Germinal center (tissue), 1 donor: ENCODE results near the gene ATAD3C.
A peak's percentile ranks its signal among the peaks of the same experiment; 100 is the strongest.
"Not testable (repeated sequence)": the region's sequence is repeated elsewhere in the genome, so short reads cannot be mapped to it uniquely, and the experiment has no call there.

Source experiments
- DNase-seq: peaks from one replicate; pipeline ENCODE4 v3.0.0; 2012; ENCODE audit warnings: mixed read lengths, low spot score

Gene ATAD3C

DNA sequence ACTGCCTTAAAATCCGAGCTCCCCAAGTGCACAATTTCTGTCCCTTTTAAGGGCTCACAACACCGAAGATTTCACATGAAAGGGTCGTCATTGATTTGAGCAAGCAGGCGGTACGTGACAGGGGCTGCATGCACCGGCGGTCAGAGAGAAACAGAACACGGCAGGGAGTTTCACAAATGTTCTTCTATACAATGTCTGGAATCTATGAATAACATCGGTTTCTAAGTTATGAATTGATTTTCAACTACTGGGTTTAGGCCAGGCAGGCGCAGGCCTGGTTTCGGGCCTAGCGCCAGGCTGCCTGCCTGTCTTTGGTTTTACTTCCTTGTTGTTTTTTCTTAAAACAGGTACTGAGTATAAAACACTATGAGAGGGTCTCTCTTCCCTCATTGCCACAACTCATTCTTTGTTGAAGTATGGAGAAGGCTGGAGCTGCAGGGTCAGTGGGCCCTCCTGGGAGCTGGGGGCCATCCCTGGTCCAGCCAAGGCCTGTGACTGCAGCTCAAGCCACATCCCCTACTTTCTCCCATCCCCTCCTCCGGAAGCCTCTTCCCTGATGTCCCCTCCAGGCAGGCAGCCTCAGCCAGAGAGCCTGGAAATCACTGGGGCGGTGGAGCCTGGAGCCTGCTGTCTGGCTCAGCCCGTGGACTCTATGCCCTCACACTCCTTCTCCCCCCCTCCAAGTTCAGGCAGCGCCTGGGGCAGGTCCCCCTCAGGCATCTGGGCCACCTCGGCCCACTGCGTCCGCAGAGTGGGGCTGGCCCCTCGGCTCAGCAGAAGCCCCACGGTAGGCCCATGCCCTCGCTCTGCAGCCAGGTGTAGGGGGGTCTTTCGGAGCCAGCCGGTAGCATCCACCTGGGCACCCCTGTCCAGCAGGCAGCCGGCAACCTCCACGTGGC, 30.8 kb upstream of the ATAD3C start:
- DNase-seq, result no peak

DNA sequence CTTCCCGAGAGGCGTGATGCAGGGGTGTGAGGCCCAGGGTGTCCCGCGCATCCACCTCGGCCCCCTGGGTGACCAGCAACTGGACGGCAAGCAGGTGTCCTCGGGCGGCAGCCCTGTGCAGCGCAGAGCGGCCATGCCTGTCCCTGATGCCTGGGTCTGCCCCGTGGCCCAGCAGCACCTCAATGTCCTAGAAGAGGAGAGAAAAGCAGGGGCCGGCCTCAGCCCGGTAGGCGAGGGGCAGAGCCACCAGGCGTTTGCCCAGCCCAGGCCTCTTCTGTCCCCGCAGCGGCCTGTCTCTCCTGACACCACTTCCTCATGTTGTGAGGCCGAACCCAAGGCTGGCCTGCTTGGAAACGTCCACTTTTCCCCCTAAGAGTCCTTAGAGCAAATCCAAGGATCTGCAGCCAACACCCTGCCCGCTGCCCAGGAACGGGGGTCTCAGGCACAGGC, 30.1 kb upstream of the ATAD3C start:
- DNase-seq, result no peak

DNA sequence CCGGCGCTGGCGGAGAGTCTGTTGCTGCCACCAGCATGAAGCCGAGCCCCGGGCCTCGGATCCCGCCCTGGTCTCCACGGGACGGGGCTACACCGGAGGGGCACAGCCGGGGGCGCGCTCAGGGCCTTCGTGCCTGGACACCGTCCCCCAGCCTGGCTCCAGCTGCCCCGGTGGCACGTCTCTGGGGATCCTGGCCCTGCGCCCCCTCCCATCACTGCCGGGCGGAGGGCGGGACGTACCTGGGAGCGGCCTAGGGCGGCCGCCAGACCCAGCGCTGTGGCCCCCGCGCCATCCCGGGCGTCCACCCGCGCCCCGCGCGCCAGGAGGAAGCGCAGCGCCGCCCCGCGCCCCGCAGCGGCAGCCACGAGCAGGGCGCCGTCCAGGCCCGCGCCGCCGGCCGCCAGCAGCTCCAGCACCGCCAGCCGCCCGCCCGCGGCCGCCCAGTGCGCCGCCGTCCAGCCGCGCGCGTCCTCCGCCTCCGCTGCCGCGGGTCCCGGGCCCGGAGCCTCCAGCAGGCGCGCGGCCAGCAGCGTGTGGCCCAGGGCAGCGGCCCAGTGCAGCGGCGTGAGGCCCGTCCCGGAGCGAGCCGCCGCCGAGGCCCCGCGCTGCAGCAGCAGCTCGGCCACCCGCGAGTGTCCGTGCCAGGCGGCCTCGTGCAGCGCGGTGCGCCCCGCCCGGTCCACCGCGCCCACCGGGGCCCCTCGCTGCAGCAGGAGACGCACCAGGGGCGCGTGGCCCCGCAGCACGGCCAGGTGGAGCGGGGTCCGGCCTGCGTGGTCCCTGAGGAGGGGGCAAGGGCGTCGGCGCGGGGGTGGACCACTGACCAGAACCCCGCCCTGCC, 29.5 kb upstream of the ATAD3C start:
- DNase-seq, result peak; percentile 3

DNA sequence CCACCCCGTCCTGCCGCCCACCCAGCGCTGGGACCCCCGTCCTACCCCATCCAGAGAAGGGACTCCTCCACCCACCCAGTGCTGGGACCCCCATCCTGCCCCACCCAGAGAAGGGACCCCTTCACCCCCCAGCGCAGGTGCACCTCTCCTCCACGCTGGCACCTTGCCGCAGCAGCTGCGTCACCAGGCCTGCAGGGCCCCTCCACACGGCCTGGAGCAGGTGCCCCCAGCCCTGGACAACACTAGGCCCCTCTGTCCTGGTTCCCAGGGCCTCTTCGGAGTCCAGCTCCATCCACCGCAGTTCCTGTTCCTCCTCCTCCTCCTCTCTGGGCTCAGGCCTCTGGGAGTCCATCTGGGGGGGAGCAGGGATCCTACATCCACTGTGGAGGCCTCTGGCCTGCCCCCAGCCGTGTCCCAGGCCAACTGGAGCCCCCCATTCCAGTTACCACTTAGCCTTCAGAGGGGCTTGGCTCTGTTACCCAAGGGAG, 28.8 kb upstream of the ATAD3C start:
- no peak for DNase-seq

DNA sequence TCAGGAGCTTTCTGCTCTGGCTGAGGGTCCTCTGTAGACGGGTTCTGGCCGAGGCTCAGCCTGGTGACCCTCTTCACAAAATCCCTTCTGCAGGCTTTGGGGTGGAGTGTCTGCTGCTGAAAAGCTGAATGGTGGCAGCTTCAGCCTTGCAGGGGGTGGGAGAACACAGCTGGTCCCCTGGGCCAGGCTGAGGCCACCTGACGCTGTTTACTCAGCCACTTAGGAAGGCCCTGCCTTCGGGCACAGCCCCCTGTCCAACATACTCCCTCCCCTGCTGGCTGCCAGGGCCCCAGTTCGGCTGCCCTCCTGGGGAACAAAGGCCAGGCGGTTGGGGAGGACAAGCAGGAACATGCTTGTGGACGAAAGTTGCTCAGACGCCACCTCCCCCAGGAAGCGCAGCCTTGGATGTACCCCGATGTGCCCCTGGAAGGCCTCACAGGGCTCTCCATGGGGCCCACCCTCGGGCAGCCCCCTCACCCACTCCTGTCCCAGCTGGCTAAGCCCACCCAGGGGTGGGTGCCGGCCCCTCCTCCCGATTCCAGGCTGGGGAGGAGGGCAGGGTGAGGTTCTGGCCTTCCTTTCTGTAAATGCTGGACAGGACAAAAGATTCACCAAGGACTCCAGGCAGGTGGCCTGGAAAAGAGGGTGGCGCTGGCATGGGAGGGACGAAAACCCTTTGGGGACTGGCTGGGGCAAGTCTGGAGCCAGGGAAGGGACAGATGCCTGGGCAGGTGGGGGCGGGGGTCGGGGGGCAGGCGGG, 28.2 kb upstream of the ATAD3C start, which contains the start of gene ANKRD65:
TSS of gene ANKRD65 (minus strand) at position 130 of the 760 bp plus-strand sequence. CDS start 271 bp downstream, outside the sequence.
- no peak for DNase-seq

DNA sequence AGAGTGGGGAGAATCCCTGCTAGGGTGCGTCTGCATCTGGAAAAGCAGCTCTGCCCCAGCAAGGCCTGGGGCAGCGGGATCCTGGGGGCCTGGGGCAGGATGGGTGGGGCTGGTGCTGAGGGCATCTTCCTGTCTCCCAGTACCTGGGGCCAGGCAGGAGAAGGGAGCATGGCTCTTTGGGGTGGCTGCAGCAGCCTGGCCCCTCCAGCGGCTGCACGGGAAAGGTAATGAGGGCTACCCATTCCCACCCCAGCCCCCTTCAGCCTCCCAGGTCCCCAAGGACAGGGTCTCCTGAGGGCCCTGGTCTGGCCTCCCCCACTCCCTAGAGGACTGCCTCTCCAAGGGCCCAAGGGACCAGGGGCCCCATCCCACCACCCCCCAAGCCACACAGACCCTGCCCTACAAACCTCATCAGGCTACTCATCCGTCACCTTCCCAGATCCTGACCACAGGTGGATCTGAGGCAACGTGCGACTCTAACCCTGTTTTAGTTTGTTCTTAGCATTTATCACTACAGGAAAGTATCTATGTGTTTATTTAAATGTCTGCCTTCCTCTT, 27.5 kb upstream of the ATAD3C start:
- no peak for DNase-seq

DNA sequence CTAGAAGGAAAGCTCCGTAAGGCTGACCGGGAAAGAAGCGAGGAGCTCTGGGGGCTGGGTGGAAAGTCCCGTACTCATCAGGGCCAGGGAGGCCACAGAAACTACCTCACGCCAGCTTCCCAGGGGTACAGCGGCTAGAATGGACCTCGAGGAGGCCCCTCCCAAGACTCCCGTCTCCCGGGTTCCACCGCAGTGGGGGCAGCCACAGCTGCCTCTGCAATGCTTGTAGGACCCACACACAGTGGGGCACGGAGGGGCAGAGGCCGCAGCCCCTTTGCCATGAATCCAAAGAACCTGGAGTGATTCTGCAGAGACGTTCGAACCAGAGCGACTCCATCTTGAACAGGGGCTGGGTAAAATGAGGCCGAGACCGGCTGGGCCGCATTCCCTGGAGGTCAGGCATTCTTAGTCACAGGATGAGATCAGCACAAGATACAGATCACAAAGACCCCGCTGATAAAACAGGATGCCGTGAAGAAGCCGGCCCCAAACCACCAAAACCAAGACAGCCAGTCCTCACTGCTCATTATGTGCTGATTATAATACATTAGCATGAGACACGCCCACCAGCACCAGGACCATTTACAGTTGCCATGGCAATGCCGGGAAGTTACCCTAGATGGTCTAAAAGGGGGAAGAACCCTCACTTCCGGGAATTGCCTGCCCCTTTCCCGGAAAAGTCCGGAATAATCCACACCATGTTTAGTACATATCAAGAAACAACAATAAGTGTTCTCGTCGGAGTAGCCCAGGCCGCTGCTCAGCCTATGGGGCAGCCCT, 26.8 kb upstream of the ATAD3C start:
- DNase-seq, result no peak

DNA sequence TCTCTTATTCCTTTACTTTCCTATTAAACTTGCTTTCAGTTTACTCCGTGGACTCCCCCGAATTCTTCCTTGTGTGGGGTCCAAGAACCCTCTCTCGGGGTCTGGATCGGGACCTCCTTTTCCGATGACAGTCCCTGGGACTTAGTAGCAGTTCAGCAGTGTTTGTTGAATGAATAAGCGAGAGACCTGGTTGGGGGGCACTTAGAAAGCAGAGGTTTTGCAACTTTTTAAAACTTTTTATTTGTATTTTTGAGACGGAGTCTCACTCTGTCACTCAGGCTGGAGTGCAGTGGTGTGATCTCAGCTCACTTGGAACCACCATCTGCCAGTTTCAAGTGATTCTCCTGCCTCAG, 26.3 kb upstream of the ATAD3C start:
- no peak for DNase-seq

DNA sequence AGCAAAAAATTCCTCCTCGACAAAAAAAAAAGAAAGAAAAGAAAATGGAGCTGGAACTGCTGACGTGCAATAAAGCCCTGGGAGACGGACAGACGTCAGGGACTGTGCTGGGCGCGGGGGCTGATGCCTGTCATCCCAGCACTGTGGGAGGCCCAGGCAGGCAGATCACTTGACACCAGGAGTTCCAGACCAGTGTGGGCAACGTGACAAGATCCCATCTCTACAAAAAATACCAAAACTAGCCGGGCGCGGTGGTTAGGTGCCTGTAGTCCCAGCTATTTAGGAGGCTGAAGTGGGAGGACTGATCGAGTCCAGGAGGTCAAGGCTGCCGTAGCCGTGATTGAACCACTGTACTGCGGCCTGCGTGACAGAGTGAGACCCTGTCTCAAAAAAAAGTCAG, 24.8 kb upstream of the ATAD3C start:
- no peak for DNase-seq

DNA sequence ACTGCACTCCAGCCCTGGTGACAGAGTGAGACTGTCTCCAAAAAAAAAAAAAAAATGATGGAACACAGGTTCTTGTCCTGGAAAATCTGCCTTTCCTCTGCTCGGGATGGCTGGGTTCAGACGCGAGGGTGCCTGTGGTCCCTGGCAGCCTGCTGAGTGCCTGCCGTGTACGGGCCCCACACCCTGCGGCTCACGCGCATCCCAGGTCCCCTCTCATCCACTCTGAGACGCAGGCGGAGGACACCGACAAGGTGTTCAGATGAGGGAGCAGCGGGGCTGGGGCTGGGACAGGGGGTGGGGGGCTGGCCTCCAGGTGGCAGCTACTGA, 24.1 kb upstream of the ATAD3C start:
- DNase-seq, result no peak

DNA sequence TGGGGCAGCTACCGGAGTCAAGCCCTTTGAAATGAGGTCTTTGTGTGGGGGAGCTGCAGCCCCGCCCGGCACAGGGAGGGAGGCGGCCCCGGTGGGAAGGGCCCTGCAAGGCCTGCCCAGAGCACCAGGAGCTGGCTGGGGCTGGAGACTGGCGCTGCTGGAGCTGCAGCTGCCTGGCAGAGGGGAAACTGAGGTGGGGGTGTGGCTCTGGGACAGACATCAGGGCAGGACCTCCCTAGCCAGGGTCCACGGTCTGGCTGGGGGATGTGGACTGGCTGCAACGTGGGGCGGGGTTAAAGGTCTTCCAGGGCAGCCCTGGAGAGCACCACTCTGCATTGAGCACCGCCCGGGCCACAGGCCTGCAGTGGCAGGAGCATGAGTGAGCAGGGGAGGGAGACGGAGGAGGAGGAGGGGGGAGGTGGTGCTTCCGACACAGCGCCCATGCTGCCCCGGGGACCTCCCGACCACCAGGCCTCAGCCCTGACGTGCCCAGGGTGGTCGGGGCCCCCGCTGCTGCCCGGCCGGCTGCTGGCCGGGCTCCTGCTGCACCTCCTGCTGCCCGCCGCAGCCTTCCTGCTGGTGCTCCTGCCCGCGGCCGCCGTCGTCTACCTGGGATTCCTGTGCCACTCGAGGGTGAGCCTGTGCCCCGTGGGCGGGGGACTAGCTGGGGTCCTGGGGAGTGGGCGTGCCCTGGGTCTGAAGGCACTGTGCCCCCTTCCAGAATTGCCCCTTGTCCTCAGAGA, 23.6 kb upstream of the ATAD3C start:
- DNase-seq, result no peak

DNA sequence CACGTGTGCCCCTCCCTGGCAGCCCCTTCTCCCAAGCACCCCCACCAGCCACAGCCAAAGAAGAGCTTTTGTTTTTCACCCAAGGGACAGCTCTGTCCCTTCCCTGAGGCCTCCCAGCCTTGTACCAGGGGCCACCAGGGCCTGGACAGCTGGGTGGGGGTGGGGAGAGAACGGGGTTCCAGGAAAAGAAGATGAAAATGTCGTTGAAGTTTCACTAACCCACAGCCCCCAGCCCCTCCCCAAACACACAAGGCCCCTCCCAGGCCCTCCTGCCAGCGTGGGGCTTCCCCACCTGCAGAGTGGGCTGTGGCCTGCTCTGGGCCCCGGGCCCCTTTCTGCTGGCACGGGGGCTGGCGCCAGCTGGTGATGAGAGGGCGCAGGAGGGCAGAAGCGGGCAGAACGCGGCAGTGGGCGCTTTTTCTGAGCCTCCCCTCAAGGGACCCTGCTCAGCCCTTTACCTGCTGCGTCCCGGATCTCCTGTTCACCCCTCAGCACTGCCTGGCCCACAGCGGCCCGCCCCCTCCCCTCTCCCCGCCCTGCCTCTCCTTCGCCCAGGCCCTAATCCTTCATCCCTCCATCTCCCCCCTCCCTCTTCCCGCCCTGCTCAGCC, 22.9 kb upstream of the ATAD3C start:
- DNase-seq, result peak; percentile 8

DNA sequence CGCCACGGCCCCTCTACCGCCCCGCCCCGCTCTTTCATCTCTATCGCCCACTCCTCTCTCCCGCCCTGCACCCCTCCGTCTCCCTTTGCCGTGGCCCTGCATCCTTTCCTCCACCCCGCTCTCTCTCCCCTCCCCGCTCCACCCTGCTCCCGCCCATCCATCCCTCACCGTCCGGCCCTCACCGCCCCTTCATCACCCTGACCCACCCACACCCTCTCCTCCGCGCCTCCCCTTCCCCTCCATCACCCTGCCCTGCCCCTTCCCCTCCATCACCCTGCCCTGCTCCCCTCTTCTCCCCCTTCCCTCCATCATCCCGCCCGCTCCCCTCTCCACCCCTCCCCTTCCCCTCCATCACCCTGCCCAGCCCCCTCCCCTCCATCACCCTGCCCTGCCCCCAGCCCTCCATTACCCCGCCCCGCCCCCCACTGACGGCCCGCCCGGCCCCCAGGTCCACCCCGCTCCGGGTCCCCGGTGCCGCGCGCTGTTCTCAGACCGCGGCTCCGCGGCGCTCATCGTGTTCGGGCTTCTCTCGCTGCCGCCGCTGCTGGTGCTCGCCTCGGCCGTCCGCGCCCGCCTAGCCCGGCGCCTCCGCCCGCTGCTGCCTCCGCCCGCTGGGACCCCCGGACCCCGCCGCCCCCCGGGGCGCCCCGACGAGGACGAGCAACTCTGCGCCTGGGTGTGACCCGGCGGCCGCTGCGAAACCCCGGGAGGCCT, 22.2 kb upstream of the ATAD3C start:
- DNase-seq, result peak; percentile 38

DNA sequence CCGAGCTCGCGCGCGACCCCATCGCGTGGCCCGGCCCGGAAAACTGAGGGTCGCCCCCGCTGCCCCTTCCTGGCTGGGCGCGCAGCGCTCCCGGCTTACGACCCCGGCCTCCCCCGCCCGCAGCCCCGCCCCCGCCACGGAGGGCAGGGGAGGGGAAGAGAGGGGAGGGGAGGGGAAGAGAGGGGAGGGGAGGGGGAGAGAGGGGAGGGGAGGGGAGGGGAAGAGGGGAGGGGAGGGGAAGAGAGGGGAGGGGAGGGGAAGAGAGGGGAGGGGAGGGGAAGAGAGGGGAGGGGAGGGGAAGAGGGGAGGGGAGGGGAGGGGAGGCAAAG, 21.7 kb upstream of the ATAD3C start:
- DNase-seq, result no peak

DNA sequence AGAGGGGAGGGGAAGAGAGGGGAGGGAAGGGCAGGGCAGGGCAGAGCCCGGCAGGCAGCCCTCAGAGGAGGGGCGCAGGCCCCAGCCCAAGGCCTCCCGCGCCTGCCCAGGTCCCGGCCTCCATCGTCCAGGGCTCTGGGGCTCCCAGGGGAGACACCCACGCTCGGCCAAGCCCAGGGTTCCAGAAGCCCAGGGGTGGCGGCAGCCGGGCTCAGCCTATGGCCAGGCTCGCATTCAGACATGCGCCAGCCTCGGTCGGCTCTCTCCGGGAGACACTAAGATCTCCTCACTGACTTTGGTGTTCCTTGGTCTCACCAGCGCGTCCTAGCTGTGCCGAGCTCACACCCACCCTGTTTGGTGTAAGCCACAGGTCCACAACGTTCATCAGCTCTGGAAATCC, 21.3 kb upstream of the ATAD3C start:
- no peak for DNase-seq

DNA sequence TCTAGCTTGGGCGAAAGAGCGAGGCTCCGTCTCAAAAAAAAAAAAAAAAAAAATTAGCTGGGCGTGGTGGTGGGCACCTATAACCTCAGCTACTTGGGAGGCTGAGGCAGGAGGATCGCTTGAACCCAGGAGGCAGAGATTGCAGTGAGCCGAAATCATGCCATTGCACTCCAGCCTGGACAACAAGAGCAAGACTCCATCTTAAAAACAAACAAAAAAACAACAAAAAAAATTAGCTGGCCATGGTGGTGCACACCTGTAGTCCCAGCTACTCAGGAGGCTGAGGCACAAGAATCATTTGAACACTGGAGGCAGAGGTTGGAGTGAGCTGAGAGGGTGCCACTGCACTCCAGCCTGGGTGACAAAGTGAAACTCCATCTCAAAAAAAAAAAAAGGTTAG, 20.5 kb upstream of the ATAD3C start:
- not testable (repeated sequence) for DNase-seq

DNA sequence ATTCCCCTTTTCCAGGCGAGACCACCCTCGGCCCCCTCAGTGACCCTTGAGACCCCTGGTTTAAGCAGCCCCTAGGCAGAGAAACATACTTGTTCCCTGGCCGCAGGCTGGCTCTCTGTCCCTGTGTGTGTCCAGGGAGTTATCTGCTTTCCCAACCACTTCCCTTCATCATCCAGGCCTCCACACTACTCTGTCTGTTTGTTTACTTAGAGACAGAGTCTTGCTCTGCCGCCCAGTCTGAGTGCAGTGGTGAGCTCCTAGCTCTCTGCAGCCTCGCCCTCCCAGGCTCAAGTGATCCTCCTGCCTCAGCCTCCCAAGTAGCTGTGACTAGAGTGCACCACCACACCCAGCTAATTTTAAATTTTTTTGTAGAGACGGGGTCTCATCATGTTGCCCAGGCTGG, 19.8 kb upstream of the ATAD3C start:
- DNase-seq, result no peak

DNA sequence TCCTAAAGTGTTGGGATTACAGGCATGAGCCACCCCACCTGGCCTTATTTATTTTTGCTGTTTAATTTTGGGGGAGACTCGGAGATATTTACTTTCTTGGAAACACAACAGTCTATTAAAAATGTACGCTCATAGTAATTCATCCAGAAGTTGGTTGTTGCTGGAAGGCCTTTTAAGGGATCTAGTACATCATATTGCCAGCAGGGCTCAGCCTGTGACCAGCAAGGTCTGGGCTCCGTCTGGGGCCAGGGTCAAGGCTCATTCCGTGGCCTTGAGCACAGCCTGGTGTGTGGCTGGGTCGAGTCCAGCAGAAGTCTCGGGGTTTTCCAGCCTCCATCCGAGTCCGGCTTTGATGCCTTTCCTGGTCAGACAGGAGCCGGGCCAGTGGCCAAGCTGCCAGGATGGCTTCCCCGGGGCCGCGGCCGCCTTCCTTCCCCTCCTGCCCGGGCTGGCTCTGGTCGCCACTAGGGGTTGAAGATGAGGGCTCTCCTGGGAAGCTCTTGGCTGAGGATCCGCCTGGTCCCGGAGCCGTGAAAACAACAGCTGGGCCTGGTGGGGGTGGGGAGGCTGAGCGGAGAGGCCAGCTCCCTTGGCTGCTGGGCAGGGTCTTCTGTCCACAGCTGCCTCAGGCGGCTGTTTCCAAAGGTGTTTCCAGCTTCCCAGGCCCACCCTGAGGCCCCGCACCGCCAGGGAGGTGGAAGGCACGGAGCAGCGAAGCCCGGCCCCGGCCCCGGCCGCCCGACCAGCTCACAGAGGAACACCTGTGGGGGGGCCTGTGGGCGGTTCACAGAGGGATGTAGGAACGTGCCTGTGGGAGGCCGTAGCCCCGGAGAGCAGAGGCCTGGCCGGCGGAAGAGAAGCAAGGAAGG, 19.1 kb upstream of the ATAD3C start:
- DNase-seq, result no peak
